PFSK-1 (cell line): ENCODE measurements around the gene SNX8.

Source experiments
- FOXP2 ChIP-seq: optimal IDR thresholded peaks from 2 replicates; pipeline ENCODE3; 2011; ENCODE audit warnings: borderline replicate concordance, control low read depth, inconsistent platforms; ENCODE audit not compliant: insufficient read depth; ENCODE audit errors: extremely low read length, extremely low read depth
- POLR2AphosphoS5 ChIP-seq: IDR thresholded peaks from 2 replicates; pipeline ENCODE4 v1.6.1; 2012; ENCODE audit warnings: low read depth, mild to moderate bottlenecking, control low read depth, low read length, moderate library complexity
- REST ChIP-seq, 2 experiments: IDR thresholded peaks; 2 replicates each; pipeline versions ENCODE4 v1.6.1 to v1.8.0; 2011 to 2012; ENCODE audit warnings: low read depth in 2 of 2, low read length in 2 of 2, control low read depth in 1 of 2, inconsistent platforms in 1 of 2, mild to moderate bottlenecking in 1 of 2, moderate library complexity in 1 of 2; ENCODE audit not compliant: insufficient read depth in 1 of 2
- SIN3A ChIP-seq: IDR thresholded peaks from 2 replicates; pipeline ENCODE4 v1.6.1; 2012; ENCODE audit warnings: mild to moderate bottlenecking, low read length, moderate library complexity, borderline replicate concordance; ENCODE audit not compliant: insufficient read depth
- TAF1 ChIP-seq: IDR thresholded peaks from 2 replicates; pipeline ENCODE4 v1.6.1; 2012; ENCODE audit warnings: low read length, control low read depth, borderline replicate concordance; ENCODE audit not compliant: insufficient read depth

SNX8 gene

GRCh38 chr7:2203766-2204300 is 110.4 kb downstream of the SNX8 start:
- TF ChIP-seq FOXP2 (no peak), TAF1 (no peak), POLR2AphosphoS5 (no peak), REST (IDR thresholded peaks at IDR 0.05; ENCODE audit: insufficient read depth in 1 of 2, low read depth in 2 of 2, low read length in 2 of 2) (no peak), SIN3A (no peak)

GRCh38 chr7:2202901-2203765 is 111.1 kb downstream of the SNX8 start:
- TF ChIP-seq TAF1 (no peak), FOXP2 (no peak), POLR2AphosphoS5 (no peak), REST (IDR thresholded peaks at IDR 0.05; ENCODE audit: insufficient read depth in 1 of 2, low read depth in 2 of 2, low read length in 2 of 2) (no peak), SIN3A (no peak)

- TF ChIP-seq FOXP2 (no peak), POLR2AphosphoS5 (no peak), SIN3A (no peak), REST (IDR thresholded peaks at IDR 0.05; ENCODE audit: insufficient read depth in 1 of 2, low read depth in 2 of 2, low read length in 2 of 2) (no peak), TAF1 (no peak)
Measured at GRCh38 chr7:2202361-2202761, 111.9 kb downstream of the SNX8 start.
